NCI-H526 (cell line): ENCODE results near the gene SLC35D3.
"Not testable (repeated sequence)": the region's sequence is repeated elsewhere in the genome, so short reads cannot be mapped to it uniquely, and the experiment has no call there.

Experiments used
- DNase-seq, 2 experiments: peaks; one replicate each; lab custom pipeline; 2025; lab: John Stamatoyannopoulos, UW

Gene SLC35D3

DNA sequence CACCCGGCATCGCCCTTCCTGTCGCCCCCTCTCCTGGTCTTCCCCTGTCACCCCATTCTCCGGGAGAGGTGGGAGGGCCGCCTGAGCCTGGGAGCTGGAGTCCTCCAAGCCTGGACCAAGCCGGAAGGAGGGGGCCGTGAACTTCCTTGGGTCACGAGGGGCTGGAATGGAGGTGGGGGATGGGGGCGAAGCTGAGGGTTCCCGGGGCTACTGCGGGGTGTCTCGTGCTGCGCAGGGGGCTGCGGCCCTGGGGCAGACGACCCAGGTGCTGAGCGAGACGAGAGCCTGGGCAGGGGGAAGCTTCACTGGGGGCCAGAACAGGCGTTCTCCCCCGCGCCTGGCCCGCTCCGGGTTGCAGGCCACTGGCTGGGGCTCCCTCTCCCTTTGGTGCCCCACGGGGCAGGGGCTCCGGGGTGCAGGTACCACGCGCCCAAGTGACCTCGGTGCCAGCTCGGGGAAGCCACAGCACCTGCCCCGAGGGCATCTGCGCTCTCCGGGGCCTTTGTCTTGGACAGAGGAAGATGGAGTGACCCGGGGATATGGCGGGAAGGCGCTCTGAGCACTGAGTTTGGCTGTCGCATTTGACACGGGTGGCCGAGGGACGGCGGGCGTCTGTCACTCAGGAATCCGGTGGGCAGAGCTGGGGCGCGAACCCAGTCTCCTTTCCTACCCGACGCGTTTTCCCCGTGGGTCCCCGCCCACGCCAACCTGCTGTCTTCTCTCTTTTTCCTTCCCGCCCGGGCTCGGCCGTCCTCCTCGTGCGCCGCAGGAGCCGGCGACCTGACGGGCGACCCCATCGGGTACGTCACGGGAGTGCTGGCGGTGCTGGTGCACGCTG, 1.2 kb downstream of the SLC35D3 start:
- no peak for DNase-seq

DNA sequence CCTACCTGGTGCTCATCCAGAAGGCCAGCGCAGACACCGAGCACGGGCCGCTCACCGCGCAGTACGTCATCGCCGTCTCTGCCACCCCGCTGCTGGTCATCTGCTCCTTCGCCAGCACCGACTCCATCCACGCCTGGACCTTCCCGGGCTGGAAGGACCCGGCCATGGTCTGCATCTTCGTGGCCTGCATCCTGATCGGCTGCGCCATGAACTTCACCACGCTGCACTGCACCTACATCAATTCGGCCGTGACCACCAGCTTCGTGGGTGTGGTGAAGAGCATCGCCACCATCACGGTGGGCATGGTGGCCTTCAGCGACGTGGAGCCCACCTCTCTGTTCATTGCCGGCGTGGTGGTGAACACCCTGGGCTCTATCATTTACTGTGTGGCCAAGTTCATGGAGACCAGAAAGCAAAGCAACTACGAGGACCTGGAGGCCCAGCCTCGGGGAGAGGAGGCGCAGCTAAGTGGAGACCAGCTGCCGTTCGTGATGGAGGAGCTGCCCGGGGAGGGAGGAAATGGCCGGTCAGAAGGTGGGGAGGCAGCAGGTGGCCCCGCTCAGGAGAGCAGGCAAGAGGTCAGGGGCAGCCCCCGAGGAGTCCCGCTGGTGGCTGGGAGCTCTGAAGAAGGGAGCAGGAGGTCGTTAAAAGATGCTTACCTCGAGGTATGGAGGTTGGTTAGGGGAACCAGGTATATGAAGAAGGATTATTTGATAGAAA, 2.0 kb downstream of the SLC35D3 start:
- DNase-seq = no peak

DNA sequence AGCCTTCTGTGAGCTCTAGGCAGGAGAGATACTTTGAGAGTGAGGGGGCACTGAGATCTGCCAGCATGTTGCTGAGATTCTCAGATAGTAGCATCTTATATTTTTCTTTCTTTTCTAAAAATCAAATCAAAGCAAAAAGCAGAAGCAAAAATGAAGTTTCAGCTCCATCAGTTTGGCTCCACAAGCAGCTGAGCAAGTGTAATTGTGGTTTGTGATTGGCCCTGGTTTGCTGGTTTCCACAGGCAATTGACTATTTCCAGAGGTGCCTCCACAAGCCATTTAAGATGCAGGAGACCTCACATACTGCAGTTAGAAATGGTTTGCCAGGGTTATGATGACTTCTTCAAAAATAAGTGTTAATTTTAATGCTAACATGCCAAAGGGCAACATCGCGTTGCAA, 4.3 kb downstream of the SLC35D3 start:
- no peak for DNase-seq

DNA sequence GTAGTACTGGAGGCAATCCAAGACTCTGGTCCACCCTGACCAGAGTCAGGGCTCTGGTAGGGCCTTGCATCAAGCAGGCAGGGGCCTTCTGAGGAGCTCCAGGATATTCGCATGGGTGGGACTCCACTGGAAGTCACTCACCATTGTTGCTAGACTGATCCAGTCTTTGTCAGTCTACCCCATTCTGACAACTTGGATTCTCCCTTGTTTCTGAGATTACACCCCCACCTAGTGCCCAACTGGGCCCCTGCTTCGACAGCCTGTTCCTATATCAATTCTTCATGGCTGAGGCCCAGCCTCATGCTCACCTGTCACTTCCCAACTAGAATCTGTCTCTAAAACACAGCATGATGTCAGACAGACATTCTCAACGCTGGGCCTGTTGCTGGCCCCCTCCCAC, 5.2 kb downstream of the SLC35D3 start:
- peak; percentile 1 to 25 for DNase-seq

DNA sequence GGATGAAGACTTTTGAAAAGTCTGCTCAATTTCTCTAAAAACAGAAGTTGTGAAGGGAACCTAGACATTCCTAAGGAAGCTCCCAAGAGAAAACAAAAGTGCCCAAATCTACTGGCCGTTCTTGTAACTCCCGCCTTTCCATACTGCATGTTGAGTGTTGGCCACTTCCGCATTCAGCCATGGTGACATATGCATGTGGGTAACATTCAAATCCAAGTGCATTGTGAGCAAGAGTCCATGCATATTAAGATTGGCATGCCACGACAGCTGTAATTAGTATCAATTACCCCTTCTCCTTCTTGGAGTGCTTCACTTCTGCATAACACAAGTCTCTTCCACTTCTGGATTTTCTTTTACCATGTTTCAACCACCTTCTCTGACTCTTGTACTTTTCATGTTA, 8.4 kb downstream of the SLC35D3 start:
- no peak for DNase-seq

DNA sequence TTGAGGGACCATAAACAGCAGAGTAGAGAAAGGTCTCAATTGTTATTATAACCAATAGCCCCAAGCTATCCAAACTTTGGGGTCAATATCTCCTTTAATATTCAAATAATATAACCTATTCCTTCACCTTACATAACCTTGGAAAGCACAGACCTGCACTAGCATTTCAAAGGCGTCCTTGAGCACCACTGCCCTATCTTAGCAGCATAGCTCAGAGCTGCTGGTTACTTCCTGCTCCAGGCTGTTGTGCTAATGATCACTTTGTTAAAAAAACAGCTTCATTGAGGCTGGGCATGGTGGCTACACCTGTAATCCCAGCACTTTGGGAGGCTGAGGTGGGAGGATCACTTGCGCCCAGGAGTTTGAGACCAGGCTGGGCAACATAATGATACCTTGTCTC, 10.5 kb downstream of the SLC35D3 start:
- no peak for DNase-seq

DNA sequence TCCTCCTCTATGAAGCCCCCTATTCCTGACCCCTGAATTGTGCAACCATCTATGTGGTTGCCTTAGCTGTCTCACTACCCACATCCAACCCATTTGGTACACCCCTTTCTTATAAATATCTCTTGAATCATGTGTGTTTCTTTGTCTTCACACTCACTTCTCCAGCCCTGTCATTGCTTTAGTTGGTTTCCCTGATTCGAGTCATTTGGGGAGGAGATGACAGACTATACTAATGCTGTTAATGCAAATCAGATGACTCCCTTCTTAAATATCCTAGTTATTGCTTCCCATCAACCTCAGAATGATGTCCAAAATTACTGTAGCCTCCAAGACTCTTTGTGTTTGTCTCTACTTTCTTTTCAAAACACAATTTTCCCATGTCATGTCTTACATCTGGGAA, 23.0 kb downstream of the SLC35D3 start:
- no peak for DNase-seq

DNA sequence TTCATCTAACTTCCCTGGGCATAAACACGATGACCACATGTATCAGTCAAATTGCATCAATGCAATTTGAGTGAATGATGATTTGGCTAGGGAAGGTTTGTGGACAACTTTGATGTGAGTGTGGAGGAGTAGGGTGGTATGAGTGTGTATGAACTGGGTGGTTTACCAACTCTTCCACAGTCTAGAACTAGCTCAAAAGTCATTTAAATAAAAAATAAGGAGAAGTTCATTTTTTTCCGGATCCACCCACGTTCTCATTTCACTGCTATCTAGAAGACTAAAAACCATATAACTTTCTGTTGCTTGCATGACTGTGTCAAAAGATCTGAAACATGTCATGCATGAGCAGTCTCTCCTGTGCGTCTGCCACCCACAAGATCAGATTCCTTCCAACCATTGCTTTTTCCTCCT, 23.6 kb downstream of the SLC35D3 start:
- no peak for DNase-seq

DNA sequence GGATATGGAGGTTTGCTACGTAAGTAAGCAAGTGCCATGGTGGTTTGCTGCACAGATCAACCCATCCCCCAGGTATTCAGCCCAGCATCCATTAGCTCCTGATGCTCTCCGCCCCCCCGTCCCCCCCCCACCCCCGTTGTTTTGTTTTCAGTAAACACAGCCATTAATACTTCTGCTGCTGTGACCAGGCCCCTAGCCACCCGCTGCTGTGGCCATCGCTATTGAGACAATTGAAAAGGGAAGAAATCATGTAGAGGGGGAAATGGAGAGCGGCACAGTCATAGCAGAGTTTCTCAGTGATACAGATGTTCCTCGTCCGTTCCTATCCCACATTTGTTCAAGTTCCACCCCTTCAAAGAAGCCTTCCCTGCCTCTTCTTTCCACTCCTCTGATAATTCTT, 24.9 kb downstream of the SLC35D3 start:
- DNase-seq = no peak

DNA sequence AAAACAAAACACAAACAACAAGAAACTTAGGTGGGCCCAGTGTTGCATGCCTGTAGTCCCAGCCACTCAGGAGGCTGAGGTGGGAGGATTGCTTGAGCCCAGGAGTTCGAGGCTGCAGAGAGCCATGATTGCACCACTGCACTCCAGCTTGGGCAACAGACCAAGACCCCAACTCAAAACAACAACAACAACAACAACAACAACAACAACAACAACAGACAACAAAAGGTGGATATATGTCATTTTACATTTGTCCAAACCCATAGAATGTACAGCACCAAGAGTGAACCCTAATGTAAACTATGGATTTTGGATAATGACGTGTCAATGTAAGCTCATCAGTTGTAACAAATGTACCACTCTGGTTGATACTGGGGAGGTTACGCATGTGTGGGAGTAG, 27.9 kb downstream of the SLC35D3 start:
- DNase-seq = not testable (repeated sequence)

DNA sequence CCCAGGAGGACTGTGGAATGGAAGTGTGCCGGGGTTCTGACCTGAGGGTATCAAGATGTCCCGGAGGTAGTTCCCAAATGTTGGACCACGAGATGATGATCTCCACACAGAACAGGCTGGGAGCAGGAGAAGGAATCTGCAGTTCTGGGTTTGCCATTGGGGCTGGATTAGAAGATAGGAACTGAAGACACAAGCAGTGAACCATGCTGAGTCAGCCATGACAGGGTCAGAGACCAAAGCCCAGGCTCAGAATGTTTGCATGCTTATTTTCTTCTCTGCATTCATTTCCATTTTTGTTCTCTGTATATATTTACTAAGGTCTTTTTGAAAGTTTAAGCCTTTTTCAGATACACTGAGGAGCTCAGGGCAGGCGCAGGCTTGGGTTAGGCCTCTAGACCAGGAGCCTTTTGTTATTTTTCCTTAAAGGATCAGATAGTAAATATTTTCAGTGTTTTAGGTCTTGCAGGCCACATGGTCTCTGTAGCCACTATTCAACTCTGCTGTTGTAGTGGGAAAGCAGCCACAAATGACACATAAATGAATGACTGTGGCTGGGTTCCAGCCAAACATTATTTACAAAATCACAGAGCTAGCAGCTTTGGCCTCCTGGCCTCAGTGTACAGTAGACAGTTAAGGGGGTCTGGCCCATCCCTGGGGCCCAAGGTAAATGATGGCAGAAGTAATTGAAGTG, 28.5 kb downstream of the SLC35D3 start:
- no peak for DNase-seq

DNA sequence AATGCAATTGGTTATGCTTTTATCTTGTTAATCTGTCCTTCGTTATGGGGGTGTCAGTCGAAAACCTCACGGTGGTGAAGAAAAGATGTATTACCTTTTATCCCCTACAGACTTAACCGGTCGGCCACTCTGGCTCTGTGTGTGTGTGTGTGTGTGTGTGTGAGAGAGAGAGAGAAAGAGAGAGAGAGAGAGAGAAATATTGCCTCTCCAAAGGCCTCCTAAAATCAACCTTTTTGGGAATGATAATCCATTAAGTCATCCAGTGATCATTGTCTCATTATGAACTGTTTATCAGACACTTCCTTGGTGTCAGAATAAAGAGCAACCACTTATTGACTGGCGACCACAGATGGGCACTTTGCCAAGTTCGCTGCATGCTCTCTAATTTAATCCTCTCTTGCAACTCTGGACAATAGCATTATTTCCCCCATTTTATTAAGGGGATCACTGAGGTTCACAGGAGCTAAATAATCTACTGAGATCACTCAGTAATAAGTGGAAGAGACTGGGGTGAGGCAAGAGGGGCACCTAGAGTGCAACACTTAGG, 30.7 kb downstream of the SLC35D3 start:
- no peak for DNase-seq

DNA sequence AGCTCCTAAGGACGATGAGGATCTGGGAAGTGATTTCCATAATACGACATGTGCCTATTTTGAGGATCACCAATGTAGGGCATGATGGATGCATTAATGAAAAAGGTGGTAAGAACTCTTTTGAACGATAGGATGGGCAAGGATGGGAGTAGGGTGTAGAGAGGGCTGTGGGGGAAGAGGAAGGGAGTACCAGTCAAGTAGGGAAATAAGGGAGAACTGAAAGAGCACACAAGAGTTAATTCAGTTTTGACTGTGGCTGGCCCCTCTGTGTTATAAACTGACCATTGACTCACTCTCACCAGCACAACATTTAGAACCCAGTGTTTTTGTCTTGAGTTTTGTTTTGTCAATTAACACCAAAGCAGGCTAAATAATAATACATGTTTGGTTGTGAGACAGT, 33.0 kb downstream of the SLC35D3 start:
- no peak for DNase-seq

DNA sequence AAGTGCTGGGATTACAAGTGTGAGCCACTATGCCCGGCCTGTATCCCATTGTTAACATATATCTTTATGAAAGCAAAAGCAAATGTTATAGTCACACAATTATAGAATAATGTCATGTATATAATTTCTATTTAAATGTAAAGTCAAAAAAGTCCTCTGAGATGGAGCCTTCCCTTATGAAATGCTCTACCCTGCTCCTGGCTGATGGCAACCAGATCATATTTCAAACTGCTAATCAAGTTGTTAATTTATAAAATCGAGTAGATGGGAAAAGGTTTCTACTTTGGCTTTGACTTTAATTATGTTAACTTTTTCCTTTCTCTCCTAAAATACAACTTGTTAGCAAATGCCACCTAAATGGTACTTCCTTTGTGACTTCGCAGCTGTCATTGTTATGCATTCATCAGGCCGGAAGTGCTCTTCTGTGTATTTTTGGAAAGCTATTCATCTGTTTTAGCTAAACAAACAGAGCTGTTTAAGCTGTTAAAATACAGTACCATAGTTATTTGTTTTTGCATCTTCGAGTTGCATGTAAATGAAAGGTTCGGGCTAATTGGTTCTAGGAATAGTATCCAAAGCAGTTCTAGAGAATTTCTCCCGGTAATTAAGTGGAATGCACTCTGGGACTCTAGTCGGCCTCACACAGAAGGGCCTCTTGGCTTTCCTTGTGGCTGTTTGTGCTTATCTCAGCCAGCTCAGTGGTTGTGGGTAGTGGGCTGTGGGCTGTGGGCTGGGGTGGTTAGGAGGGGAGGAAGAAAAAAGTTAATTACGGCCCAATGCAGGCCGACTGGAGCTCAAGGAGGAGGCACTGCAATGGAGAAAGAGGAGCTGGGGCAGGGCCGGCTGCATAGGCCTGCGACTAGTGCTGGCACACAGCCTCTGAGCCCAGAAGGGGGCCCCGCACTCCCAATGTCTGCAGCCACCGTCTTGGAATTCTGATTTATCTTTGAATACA, 34.8 kb downstream of the SLC35D3 start:
- DNase-seq = peak; percentile 74 to 82

DNA sequence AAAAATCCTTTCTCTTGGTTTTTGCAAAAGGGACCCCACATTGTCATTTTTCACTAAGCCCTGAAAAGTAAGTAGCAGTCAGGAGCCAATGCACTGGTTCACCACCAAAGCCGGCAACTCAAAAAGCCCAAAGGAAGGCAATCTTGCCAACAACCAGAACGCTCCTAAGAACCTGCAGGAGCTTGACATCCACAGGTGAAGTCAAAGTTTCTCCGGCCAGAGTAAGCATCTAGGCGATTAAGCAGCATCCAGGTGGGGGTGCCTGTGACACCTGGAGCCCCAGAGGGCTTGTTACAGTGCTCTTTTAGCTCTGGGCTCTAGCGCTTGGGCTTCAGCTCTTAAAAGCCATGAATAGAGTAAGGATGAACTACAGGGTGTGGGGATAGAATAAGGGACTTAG, 36.1 kb downstream of the SLC35D3 start:
- DNase-seq = no peak

DNA sequence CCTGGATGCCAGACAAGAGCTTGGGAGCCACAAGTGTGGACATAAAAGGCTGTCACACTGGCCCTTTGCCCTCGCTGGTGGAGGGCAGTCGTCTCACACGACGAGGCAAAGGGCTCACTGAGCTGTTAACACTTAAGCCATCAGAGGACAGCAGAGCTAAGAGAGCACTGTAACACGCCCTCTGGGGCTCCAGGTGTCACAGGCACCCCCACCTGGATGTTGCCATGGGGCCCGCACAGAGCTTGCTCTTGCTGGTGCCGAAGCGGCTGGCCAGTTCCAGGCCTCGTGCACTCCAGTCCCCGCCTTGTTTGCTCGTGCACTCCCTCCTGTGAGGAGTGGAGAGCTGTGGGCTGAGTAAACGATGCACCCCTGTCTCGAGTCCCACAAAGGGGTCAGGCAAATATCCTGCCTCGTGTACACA, 37.4 kb downstream of the SLC35D3 start:
- DNase-seq = peak; percentile 53 to 57

DNA sequence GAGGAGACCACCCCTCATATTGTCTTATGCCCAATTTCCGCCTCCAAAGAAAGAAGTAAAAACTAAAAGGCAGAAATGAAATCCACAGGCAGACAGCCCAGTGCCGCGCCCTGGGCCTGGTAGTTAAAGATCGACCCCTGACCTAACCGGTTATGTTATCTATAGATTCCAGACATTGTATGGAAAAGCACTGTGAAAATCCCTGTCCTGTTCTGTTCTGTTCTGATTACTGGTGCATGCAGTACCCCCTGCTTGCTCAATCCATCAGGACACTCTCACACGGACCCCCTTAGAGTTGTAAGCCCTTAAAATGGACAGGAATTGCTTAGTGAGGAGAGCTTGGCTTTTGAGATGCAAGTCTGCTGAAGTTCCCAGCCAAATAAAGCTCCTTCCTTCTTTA, 37.8 kb downstream of the SLC35D3 start:
- DNase-seq = not testable (repeated sequence)

DNA sequence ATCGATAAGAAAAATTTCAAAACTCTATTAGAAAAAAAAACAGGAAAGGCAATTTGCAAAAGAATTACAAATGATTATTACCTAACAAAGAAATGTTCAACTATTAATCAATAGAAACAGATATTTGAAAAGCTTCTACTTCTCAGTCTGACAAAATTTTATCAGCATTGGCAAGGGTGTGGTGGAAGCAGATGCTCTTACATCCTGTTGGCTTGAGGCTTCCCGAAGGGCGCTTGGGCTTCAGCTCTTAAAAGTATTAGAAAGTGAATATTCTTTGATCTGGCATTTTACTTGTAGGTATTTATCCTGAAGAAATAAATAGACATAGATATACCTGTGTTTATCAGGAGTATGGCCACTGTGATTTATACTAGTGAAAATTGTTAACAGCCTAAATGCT, 38.7 kb downstream of the SLC35D3 start:
- no peak for DNase-seq

DNA sequence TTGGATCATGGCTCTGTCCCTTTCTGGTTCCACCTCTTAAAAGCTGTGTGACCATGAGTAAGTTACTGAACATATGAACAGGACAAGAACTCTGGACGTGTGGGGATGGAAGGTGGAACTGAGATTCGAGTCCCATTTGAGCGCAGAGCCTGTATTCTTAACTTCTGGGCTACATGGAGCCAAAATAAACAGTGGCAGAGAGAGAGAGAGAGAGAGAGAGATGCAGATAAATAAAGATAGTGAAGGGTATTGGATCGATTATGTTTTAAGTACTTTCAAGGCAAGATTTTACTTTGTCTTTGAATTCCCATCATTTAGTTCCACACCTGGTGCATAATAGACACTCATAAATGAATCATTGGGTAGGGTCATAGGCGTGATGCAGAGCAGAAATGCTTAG, 39.7 kb downstream of the SLC35D3 start:
- DNase-seq = no peak

DNA sequence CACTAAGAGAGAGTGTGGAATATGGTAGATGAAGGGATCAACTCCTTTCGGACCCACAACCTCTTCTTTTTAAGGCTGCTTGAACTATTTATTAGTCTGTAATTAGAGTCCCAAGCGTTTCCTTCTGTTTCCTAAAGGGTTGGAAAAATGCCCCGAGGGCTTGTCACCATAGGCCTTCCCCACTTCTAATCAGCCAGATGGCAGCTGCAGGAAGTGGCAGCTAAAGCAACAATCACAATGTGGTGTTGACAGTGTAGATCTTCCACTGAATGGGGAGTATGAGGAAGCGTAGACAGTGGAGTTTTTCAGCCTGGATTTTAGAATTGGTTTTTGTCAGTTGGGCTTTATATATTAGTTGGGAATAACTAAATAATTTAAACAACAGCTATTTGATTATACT, 40.6 kb downstream of the SLC35D3 start:
- peak; percentile 6 to 30 for DNase-seq

DNA sequence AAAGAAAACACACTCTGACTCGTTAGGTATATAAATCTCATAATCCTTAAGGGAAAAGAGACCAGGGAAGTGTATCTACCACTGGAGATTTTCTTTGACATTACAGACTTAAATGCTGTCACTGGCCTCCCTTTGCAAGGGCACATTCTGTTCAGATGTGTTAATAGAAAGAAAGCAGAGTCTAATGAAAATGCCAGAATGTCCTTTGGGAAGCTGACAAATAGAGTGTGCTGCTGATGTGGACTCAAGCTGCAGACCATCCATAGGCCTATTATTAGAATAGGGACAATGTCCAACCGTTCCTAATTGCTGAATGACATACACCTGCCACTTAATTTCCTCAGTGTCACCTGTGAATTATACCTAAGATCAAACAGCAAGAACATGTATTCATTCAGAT, 41.2 kb downstream of the SLC35D3 start:
- DNase-seq = no peak
